HUDEP-2 (cell line): Measurements from ENCODE around the gene CNNM2.
"Not testable (repeated sequence)": the region's sequence is repeated elsewhere in the genome, so short reads cannot be mapped to it uniquely, and the experiment has no call there.

Experiments used
- DNase-seq, 76 experiments: peaks; one replicate each; lab custom pipeline; 2025; ENCODE audit not compliant: unreplicated experiment in 76 of 76; lab: John Stamatoyannopoulos, UW

The CNNM2 gene

DNA sequence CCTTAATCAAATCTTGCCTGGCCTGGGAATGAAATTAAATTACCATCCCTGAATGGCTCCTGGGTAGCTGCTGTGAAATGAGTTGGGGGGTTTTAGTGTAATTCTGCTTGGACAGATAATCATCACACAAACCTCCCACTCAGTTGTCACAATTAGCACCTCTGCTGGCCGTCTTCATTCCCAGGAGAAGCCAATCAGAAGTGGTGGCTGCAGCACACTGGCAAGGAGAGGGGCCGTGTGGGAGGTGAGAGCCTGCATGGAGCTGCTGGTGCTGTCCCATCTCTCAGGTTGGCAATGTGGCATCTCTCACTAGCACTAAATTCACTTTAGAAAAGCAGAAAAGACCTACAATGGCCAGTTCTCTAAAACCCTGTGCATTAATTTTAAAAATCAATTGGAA lies 182.5 kb downstream of the CNNM2 start:
- no peak for DNase-seq

DNA sequence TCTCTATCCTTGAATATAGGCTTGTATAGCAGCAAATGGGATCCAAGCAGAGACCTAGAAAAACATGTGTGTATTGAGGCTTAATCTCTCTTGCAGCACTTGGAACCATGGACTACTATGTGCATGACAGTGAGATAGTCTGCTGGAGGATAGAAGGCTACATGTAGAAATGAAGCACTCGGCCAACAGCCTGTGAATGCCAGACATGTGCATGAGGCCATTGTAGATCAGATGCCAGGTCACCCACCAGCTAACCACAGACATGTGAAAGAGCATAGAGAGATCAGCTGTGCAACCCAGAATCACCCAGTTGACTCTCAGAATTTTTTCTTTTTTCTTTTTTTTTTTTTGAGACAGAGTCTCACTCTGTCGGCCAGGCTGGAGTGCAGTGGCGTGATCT lies 184.1 kb downstream of the CNNM2 start:
- DNase-seq: no peak

DNA sequence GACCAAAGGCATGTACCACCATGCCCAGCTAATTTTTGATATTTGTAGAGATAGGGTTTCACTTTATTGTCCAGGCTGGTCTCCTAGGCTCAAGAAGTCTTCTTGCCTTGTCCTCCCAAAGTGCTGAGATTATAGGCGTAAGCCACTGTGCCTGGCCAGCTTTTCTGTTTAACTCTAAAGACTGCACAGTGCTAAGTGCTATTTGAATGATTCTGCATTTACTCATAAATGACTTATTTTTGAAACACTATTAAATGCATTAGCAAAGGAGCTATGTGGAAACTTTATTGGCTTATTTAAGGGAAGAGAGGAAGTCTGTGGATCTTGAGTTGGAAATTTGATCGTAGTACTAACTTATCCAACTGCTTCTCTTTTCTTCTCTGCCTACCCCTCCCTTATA lies 185.9 kb downstream of the CNNM2 start:
- no peak for DNase-seq

DNA sequence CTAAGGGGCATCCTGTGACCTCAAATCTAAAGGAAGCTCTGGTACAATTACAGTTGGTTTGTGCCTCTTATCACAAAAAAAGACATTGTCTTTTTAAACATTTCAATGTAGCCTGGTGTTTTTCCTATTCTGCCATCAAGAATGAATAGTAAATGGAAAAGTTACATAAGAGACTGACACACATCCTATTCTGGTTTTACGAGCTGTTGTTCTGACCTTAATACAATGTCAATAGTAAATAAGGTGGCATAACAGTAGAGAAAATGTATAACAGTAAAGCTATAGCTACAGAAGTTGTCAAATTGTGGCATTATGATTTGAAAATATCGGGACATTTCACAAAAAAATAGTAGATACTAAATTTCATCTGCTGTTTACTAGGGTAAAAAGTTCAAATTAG lies 186.6 kb downstream of the CNNM2 start:
- no peak for DNase-seq

DNA sequence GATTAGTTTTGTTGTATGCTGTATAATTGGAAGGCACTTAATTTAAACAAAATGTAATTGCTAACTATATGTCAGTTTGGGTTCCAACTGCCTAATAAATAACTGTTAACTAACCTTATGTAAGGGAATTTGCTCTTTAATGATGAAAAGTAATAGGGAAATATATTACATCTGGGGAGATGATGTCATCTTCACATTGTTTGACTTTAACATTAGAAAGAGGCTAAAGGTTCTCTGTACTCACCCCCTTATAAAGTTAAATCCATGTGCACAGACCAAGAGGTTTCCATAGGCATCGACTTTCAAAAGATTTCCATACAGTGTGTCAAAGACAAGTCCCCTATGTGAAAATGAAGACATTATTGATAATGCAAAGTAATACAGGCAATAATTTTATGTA lies 187.4 kb downstream of the CNNM2 start:
- no peak for DNase-seq

DNA sequence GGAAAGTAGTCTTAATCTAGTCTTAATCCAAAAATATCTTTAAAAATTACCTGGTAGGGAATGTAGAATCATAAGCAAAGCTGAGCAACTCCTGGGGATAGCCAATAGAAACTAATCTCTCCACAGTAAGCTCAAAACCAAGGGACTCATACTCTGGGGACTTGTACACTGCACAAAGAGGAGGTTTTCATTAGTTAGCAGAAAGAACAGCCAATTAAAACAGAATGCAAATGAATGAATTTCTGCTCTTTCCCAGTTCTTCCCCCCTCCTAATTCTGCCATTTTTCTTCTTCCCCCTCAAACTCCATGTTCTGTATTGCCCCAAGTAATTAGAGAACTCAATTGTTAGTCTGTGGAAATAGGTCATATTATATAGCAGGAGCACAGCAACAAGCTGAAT lies 188.4 kb downstream of the CNNM2 start:
- no peak for DNase-seq

DNA sequence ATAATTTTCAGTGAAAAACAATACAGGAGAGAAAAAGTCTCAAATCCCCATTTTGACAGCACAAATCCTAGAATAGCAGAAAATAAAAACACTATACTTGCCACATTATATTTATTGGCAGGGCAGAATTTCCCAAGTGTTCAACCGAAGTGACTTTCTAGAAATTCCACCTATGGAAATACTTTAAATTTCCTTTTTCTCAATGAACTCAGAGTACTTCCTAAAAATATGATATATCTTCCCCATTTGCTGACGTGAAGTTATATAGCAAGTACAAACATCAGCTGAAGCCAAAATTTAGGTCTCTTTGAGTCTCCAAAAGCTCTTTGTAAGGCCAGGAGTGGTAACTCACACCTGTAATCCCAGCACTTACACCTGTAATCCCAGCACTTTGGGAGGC lies 191.7 kb downstream of the CNNM2 start:
- no peak for DNase-seq

DNA sequence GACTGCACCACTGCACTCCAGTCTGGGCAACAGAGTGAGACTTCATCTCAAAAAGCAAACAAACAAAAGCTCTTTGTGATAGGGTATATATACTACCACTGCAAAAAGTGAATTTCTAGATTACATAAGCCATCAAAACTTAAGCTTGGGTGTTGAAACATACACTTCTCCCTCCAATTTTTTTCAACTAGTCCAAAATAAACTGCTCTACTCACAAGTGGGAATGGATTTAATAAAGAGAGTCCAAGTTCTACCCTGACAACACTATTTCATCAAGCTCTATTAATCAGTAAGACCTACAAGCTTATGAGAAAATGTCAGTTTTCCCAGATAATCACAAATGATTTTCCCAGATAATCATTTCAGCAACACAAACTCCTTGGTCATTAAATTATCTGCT lies 192.3 kb downstream of the CNNM2 start:
- no peak for DNase-seq

DNA sequence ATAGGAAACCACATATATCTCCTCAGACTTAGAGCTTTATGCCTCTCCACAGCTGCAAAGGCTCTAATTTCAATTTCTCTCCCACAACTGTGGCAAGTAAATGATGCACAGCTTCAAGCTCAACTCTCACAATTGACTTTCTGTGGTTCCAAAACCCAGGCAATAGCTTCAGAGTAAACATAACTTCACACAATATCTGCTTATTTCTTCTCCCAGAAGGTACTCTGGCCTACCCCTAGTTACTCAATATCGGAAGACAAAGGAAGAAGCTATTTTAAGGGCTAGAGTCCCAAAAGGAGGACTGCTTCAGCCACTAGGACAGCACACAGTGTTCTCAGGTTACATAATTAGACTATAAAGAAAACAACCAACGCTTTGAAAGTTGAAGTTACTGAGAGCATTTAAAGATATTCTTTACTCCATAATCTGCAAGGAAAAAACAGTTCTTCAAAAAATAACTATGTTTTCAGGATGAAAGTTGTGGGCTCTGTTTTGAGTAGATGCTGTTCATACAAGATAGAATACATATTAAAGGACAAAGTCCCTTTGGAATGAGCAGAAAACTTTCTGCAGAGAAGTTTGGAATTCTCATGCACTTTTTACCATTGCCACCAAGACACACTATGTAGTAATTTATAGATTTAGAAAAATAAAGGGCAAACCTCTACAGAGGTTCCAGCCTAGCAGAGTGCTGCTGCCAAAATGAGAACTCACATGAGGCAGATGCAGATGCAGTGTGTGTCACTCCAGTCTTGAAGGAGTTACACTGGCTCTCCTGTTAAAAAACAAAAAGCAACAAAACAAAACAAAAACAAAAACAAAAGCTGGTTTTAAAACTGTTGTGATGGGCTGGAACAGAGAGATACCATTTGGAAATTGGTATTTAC lies 193.2 kb downstream of the CNNM2 start:
- no peak for DNase-seq

DNA sequence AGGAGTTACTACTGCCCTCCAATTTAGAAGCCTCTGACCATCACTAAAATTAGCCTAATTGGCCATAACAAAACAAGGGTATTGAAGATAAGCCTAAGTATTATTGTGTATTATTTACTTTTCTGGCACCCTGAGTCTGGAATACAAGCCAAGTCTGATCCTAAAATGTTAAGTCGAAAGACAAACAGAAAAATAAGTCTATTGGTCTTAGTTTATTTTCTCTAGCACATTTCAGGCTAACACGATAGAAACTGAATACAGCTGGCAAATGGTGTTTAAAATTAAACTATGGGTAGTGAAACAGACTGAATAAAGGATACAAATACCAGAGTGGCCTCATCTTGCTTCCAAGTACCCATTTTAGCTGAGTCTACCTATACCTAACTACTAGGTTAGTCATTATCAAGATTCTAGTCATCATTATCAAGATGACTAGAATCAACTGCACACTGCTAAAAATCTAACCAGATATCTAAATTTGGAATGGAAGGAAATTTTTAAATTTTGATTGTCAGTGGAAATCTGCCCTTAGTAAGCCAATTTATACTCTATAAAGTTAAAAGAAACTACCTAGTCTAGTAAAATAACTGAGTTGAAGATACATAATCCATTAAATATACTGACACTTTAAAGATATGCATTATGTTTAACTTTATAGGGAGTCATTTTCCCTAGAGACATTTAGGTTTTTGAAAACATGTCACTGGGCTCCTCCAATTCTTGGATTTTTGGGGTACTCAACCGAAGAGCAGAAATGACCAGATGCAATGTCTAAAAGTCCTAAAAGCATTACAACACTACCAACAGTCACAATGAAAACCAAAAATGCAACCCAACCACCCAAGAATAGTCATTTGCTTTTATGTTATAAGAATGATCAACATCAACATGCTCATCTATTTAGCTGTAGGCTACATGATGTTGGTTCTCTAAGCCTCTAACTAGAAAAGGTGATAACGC lies 194.1 kb downstream of the CNNM2 start:
- DNase-seq: no peak

DNA sequence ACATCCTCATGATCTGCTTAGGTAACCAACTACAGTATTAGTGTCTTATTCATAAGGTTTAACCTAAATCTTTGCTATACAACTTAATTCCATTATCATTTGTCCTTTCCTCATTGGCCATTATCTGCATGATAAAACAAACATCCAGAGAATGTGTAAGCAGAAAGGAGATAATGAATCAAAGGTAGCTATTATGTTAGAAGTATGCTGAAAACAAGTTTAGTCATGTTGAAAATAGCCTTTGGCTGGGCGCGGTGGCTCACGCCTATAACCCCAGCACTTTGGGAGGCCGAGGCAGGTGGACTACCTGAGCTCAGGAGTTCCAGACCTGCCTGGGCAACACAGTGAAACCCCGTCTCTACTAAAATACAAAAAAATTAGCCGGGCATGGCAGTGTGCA lies 196.8 kb downstream of the CNNM2 start:
- DNase-seq: no peak

DNA sequence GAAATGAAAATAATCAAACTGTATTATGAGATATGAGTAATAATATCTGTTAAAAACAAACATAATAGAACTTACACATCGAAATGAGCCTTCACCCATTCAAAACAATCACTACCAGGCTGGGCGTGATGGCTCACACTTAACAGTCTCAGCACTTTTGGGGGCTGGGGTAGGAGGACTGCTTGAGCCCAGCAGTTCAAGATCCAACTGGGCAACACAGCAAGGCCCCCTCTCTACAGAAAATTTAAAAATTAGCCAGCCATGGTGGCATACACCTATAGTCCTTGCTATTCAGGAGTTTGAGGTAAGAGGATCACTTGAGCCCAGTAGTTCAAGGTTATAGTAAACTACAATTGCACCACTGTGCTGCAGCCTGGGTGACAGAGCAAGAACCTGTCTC lies 199.2 kb downstream of the CNNM2 start:
- DNase-seq: no peak

DNA sequence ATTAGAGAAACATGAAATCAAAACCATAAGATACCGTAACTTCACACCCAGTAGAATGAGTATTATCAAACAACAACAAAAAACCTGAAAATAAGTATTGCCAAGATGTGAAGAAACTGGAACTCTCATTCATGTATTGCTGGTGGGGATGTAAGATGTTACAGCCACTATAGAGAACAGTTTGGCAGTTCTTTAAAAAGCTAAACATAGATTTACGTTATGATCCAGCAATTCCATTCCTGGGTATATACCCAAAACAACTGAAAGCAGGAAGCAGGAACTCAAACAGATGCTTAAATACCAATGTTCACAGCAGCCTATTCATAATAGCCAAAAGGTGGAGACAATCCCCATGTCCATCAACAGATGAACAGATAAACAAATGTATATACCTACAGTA lies 202.5 kb downstream of the CNNM2 start:
- no peak for DNase-seq

DNA sequence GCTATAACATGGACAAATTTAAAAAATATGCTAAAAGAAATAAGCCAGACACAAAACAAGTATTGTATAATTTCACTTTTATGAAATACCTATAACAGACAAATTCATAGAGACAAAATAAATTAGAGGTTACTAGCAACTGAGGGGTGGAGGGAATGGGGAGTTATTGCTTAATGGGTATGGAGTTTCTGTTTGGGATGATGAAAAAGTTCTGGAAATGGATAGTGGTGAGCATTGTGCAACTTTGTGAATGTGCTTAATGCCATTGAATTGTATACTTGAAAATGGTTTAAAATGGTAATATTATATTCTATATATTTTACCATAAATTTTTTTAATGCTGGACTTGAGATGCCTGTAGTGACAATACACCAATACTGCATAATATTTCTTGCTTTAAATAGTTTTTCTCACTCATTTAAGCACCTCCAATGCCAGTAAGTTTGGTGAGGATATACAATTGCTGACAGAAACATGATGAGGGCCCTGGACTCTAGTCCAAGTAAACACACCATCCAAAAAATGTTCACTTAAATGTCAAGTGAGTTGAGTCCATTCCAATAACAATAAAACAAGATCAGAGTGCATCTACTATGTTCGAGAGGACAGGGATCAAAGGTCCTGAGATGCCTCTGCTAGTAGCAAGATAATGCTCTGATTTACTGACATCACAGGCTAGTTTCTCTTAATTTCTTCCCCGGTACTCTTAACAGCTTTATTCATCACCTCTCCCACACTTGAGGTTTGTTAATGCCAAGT lies 203.1 kb downstream of the CNNM2 start:
- no peak for DNase-seq

DNA sequence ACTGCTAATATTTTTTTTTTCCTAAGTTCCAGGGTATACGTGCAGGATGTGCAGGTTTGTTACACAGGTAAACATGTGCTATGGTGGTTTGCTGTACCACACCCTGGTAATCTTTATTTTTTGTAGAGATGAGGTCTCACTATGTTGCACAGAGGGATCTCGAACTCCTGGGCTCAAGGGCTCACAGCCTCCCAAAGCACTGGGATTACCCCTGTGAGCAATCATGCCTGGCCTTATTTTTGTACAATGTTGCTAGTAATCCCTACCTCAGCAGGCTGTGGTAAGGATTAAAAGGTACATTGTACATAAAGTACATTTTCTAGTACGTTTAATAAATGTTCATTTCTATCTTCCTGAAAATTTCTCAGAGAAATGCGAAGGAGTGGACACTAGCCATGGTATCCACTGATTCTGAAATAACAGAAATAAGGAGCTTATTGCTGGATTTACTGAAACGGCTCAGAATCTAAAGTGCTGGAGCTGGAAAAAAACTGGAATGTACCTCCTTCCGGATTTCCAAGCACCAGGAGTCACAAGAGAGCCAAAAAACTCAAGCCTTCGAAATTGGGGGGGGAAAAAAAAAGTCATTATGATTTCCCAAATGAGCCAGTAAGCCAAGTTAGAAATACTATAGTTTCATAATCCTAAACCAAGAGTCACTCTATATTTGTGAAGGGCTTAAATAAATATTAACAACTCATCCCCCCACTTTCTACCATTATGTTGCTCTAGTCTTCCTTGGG lies 205.4 kb downstream of the CNNM2 start:
- DNase-seq: no peak

DNA sequence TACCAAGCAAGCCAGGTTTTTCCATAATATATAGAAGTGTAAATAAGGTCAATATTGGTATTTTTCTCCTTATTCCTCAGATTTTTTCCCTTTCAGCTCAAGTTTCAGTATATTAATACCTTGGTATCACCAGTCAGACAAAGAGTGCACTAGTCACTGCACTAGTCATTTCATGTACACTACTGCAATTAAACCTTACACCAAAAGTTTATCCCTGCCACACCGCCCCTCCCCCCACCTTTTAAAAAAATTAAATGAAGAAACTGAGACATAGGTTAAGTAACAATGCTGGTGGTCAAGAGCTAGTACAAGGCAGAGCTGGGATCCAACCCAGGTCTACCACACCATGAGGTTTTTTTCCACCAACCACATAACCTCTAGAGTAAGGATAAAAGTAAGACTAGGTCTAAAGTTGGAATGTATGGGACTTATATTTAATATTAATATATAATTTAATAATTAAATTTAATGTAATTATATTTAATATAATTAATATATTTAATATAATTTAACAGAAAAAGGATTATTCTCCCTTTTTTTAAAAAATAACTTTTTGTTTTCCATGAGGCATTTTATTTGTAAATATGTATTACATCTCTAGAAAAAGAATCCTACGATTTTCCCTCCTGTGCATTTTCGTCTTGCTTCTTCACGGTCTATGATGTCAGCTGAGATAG lies 206.5 kb downstream of the CNNM2 start:
- DNase-seq: no peak

DNA sequence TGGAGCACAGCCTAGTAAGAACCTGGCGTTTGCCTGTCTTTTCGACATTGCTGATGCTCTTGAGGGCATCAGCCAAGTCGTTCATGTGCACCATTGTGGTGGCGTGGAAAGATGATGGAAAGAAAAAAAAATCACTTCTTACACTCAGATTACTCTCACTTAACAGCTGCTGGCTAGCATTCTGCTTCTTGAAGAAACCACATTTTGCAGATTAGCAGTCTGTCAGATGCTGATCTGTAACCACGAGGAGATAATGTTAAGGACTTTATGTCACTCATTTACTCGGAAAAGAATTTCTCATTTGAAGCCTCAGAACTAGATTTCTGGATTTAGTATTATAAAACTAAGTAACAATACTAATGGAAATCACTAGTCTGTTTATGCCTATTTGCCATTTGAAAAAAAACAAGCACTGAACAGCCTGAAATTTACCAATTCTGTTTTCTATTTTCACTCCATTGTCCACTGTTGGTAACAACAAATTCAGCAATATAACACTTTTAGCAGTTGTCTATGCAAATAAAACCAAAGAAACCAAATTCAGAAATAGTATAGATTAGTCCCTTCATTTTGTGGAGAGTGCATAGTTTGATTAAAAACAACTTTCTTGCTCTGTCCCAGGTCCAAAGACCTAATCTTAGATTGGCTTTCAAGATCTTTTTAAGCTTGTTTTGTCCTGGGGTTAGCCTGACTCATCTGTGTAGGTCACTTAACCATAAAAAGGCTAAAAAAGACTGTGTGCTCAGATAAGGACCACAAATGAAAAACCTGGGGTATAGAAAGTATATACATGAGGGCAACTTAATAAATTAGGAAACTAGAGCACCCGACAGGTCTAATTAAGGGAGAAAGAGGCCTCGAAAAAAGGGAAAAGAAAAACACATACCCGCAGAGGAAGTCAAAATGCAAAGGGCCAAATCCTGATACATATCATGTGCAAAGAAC lies 207.5 kb downstream of the CNNM2 start:
- DNase-seq: peak in 22 of 76 experiments; percentile 1 to 64 (median 14)

DNA sequence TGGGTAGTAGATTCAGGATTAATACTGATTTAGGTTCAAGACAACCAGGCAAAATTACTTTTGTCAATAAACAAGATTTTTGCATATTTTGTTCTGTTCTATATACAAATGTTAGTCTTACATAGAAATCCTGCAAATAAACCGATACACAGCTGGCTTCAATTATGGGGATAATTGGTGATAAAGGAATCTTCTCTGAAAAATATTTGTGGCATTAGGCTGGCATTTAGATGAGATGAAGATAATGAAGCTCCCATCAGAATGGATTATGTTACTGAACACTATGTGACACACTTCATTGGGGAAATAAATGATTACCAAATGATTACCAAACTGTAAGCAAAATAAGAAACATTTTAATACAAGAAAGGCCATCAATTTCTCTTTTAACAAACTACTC lies 209.1 kb downstream of the CNNM2 start:
- no peak for DNase-seq

DNA sequence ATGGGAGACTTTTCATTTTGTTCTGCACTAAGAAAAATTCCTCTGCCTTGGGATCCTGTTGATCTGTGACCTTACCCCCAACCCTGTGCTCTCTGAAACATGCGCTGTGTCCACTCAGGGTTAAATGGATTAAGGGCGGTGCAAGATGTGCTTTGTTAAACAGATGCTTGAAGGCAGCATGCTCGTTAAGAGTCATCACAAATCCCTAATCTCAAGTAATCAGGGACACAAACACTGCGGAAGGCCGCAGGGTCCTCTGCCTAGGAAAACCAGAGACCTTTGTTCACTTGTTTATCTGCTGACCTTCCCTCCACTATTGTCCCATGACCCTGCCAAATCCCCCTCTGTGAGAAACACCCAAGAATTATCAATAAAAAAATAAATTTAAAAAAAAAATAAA lies 212.1 kb downstream of the CNNM2 start:
- DNase-seq: not testable (repeated sequence)
